M059J (cell line): ENCODE results near the gene MYO18B. TPM values are rescaled to one million over a fixed set of nuclear protein-coding genes. Genes with fewer than 3 reads are reported as not detected.

Experiments
- DNase-seq: peaks from one replicate; pipeline ENCODE4 v3.0.0-alpha.2; 2012; ENCODE audit warnings: low read depth
- total RNA-seq: library from RNA; depleted of rRNA; stranded (reverse); fragments of >200 nt; shearing (Covaris generic); gene quantifications from 2 replicates; pipeline ENCODE4 v1.2.3, GENCODE V29; 2014

MYO18B gene
- total RNA-seq, 1 experiment from 2014 or later, result not detected

DNA sequence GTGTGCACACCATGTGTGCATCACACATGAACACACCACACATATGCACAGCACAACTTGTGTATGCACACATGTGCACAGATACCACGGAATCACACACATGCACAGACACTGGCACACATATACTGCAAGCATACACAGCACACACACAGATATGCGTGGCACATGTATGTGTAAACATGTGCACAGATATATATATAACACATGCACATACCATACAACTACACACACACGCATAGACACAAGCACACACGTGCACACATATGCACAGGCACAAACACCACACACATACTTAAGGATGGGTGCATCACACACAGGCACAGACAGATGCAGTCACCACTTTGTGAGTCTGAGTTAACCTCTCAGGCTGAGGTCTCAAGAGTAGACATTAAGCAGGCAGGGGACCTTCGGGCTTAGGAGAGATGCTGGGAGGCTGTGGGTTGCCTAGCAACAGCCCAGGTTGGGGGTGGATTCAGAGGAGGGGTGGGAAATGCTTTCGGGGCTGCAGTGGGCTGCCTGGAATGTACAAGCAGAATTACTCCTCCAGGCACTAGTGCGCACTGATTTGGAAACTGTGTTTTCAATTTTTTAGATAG lies 82.9 kb downstream of the MYO18B start:
- no peak for DNase-seq

DNA sequence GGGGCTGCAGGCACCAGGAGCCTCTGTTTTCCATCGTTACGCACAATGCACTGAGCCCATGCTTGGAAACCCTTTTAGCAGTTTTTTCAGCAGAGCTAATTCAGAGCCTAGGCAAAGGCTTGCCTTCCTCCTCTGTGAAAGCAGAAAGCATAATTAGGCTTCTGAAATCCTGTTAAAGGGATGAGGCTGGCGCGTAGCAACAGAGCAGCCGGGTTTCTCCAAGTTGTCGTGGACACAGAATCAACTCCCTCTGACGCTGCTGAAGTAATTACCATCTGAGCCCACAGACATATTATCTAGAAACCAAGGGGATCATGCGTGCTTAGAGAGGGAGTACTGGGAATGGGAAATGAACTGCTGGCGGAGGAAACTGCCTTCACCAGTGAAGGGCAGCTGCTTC lies 85.4 kb downstream of the MYO18B start:
- DNase-seq, result no peak

DNA sequence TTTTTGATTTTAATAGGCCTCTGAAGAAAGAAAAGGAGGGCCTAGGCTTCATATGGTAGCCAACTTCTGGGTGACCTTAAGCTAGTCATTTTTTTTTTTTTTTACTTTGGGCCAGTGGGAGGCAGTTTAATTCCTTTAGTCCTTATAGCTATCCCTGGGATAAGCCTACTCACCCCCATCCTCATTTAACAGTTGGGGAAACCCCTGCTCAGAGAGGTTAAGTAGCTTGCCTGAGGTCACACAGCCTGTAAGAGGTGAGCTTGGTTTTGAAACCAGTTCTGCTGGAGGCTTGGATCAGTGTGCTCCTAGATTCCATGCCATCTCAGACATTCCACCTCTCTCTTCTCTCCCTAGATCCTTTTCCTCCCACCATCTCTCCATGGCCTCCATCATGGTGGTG lies 86.4 kb downstream of the MYO18B start:
- DNase-seq, result no peak

DNA sequence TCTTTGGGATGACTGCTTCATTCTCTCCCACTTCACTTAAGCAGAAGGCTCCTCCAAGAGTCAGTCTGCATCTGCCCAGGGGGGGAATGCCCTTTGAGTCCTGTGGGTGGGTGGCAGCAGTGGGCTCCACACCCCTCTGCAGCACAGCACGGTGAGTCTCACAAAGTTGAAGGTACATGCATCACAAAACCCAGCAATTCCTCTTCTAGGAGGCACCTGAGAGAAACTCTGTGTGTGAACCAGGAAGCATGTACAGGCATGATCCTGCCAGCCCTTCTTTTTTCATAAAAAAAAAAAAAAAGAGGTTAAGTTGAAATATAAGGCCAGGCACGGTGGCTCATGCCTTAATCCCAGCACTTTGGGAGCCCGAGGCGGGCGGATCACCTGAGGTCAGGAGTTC lies 87.2 kb downstream of the MYO18B start:
- DNase-seq, result no peak

DNA sequence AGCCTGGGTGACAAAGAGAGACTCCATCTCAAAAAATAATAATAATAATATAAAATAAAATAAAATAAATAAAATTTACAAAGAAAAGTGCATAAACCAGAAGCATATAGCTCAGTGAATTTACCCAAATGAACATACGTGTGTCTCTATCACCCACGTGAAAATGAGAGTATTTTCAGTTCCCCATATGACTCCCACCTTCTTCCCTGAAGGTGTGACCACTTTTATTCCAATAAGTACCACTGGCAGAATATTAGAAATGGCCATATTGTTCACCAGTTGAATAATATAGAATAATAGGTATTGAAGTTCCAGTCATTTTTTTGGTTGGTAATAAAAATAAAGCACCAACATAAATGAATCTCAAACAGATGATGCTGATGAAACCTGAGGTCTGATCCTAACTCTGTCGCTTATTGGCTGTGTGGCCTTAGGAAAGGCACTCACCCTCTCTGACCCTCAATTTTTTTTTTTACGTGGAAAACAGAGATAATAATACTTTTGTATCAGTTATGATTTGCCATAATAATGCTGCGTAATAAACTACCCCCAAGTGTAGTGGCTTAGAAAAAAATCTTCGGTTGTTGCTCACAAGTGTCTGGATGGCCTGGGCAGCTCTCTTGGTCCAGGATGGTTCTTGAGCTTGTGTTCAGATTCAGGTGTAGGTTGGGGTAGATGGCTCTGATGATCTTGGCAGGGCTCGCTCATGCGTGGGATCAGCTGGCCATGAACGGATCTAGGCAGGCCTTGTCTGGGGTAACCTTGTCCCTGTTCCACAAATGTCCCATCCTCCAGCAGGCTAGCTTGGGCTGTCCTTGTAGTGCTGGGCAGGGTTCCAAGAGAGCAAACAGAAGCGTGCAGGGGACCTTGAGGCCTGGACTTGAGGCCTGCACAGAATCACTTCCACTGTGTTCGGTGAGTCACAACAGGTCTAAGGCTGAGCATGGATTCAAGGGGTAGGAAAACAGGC lies 88.1 kb downstream of the MYO18B start:
- DNase-seq, result no peak

DNA sequence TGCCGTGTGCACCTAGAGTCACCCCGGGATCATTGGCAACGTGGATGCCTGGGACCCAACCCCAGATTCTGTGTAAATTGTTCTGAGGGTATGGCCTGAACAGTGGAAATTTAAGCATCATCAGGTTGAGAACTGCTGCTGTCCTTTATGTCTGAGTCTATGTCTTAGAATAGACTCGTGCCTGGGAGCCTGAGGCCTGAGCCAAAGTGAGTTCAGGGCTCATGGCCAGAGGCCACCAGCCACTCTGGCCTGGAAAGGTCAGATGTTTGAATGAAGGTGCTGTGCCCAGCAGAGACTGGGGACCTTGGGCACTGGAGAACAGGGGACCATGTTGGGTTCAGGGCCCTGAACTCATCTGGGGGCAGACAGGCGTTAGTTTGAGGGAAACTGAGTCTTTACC lies 91.1 kb downstream of the MYO18B start:
- DNase-seq, result no peak

DNA sequence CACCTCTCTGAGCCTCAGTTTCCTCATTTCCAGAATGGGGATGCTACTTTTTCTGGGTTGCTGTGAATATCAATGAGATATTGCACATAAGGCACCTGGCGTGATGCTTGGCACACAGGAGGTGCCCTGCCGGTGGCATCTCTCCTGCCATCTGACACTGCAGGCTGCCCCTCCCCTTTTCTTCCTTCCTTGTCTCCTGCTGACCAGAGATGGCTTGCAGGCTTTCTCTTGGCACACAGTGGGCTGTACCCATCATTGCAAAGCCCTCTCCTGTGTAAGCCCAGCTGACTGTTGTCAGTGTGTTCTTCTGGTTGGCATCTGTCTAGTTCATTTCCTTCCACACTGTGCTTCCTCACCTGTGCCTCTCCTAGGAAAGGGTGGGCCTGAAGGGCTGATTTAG lies 91.7 kb downstream of the MYO18B start:
- no peak for DNase-seq

DNA sequence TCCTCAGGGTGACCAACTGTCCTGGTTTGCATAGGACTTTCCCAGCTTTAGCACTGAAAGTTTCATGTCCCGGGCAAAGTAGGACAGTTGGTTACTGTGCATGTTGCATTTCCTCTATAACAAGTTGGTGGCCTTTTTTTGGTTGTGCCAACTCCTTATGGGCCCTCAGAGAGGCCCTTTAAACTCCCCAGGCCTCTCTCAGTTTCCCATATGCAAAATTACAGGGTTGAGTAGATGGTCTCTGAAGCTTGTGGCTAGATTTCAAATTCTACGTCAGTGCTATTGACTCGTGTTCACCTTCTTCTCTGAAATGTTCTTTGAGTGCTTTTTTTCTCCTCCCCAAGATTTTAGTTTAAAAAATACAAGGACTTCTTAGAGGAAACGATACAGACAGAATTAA lies 92.5 kb downstream of the MYO18B start:
- no peak for DNase-seq

DNA sequence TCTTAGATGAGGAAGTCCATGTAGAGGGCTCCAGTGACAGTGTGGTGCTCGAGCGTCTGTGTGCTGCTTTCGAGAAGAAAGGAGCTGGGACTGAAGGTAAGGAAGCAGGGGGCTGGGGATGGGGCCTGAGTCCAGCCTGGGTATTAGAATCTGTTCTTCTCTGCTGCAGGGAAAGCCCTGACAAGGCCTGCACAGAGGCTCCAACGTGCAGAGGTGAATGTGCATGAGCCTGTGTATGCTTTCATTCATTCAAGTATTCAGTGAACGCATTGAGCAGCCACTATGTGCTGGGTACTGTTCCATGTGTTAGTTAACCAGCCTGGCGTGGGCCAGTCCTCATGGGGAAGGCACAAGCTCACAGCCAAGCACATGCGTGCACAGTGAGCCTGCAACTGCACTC lies 93.4 kb downstream of the MYO18B start:
- no peak for DNase-seq

DNA sequence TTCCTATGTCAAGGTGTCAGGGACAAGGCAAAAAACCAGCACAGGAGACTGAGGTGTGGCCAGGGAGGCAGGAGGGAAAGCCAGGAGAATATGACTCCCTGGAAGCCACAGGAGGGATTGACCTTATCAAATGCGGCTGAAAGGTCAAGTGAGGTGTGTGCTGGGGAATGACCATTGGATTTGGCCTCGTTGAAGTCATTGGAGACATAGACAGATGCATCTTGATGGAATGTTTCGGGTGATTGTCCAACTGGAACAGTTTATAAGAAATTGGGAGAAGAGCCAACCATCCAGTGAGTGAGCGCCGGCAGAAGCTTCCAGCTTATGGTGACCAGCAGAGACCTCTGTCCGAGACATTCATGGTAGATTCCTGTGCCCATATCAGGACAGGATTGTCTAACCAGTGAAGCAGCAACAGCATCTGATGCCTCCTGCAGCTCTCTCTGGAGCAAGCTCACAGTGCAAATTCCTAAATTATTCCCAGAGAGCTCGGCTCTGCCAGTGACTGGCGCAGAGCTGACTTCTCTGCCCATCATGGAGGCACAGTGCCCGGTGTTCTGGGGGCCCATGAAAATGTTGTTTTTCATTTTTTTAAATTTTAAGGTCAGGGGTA lies 95.4 kb downstream of the MYO18B start:
- DNase-seq, result no peak

DNA sequence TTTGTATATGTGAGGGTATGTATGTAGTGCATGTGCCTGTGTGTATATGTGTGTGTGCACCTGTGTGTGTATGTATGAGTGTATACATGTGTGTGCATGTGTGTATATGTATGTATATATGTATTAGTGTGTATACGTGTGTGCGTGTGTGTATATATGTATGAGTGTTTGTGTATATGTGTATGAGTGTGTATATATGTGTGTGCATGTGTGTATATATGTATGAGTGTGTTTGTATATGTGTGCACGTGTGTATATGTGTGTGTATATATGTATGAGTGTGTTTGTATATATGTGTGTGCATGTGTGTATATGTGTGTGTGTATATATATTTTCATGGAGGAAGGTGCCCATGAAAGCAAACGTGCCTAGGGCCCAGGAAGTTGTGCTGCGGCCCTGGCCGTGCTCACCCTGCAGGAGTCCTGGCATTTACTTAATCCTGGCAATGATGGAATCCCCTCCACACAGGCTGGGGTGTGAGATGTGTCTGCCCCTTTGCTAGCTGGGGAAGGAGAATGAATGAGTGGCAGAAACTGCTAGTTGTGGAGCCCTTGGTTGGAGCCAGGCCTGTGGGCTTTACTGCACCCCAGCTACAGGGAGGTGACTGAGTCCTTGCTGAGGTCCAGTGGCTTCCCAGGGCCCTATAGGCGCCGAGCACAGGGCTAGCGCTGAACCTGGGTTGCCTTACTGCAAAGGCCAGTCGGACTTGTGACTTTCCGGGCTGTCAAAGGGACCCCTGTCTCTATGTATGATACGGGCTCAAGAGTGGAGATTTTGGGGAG lies 97.2 kb downstream of the MYO18B start:
- no peak for DNase-seq

DNA sequence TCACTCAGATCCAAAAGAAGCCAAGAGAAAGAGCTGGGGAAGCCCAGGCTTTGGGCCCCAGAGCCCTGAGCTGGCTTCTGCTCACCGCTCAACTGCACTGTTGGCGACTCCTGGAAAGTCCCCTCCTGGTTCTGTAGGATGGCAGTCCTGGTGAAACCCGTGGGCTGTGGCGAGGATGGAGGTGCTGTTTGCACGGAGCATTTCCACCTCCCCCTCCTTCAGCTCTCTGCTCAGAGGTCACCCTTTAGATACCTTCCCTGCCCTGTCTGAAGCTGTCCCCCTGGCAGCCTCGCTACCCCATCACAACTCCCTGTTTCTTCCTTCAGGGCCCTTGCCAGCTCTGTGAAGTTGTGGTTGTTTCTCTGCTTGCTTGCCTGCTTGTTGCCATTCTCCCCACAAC lies 97.8 kb downstream of the MYO18B start:
- no peak for DNase-seq

DNA sequence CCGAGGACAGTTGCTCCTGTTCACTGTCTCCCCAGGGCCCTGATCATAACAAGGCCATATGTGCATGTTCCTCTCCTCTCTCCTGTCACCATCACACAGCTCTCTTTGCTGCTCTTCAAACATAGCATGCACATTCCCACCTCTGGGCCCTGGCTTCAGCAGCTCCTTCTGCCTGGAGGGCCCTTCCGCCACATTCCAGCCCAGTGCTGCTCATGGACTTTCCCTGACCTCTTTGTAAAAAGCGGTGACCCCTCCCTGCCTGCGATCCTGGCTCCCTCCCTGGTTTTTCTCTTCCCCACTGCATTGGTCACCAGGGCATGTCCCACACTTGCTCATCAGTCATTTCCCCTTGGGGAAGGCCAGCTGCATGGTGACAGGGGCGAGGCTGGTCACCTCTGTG lies 98.2 kb downstream of the MYO18B start:
- peak; percentile 29 for DNase-seq

DNA sequence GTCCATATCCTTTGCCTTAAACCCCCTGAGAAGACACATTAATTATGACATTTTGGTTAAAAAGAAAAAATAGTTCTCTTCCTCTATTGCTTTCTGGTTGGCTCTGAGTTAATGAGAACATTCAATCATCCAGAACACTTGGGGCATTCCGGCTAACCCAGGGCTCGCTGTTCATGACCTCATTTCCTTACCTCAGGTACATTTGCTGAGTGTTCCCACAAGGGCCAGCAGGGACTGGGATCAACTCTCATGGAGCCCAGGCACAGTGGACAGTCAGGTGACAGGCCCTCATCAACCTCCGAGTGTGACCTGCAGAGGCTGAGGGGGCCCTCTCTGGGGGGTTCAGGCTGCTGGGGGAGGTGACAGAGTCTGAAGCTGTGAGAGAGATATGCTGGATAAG lies 98.9 kb downstream of the MYO18B start:
- no peak for DNase-seq

DNA sequence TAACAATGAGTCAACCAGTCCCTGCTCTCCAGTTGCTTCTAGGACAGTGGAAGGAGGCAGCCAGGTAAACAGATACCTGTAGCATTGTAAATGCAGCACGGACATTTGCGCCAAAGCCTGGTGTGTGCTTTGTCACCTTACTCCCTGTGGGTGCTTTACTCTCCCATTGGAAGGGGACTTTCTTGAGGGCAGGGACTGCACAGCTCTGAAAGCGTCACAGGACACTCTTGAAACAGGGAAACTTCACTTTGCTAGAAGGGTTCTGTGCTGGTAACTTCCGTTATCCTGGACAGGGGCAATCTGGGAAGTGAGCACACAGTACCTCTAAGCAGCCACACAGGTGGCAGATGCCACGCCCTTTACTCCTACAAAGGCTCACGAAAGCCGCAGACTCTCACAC lies 99.8 kb downstream of the MYO18B start:
- DNase-seq, result no peak

DNA sequence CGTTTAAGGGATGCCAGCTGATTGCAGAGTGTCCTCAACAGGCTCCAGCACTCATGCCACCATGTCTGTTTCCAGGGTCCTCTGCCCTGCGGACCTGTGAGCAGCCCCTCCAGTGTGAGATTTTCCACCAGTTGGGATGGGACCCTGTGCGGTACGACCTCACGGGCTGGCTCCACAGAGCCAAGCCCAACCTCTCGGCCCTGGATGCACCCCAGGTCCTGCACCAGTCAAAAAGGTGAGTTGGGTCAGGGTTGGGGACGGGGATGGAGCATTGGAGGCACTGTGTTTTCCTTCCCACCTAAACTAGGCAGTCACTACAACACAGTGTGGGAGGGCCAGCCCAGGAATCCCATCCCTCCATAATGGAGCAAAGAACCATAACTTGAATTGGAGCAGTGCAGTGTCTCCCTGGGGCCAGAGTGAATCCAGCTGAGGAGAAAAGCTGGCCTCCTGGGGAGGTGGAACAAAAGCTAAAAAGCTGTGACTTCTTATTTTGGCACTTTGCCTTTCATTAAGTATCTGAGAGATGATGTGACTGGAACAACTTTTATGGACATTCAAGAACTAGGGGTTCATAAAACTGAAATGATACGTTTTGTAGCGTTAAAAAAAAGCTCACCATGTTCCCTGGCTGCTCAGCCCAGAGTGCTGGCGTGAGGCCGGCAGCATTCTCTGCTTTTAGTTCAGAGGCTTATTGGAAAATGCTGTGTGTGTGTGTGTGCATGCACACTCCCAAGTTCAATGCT lies 101.8 kb downstream of the MYO18B start:
- DNase-seq, result no peak

DNA sequence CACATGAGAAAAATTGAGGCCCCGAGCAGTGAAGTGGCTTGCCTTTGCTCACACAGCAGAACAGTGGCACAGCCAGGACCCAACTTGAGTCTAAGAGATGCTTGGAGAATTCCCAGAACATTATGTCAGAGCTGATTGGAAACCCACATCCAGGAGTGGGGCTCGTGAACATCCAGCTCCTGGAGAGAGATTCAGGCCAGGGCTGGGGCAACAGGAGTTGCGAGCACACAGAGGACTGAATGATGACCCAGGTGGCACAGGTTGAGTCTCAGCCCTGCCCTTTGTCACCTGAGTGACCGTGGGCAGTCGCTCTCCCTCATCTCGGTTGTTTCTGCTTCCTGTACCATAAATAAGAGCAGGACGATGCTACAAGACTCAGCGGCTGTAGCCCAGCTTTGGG lies 102.6 kb downstream of the MYO18B start:
- no peak for DNase-seq

DNA sequence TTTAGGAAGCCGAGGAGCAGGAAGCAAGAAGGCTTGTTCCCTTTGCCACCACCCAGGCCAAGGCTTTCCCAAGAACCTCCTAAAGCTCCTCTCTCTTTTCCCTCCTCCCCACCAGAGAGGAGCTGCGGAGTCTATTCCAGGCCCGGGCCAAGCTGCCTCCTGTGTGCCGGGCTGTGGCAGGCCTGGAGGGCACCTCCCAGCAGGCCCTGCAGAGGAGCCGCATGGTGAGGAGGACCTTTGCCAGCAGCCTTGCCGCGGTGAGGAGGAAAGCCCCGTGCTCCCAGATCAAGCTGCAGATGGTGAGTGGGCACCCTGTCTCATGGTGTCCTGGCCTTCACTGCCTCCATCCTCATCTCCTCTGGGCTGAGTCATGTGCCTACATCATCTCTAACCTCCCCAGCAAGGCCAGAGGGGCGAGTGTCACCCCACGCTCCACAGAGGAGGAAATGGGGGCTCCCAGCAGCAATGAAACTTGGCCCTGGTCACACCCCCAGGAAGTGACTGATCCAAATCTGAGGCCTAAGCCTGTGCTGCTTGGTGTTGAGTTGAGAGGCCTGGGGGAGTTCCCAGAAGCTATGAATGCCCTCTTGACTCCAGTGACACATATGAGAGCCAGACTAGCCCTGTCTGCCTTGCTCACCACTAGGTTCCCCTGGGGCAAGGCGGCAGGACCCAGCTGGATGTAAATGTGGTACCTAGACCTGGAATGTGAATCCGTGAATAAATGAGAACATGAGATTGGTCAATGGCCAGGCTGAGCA lies 104.2 kb downstream of the MYO18B start:
- peak; percentile 73 for DNase-seq

DNA sequence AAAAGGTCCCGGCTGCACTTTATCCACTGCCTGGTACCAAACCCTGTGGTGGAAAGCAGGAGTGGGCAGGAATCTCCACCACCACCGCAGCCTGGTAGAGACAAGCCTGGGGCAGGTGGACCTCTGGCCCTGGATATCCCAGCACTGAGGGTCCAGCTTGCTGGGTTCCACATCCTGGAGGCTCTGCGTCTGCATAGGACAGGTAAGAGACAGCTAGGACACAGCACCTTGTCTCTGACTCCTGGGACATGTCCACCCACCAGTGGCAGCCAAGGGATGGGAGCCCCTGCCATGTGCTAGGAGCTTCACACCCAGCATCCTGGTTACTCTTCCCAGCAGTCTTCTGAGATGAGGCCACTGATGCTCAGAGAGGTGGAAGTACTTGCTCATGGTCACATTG lies 105.5 kb downstream of the MYO18B start:
- DNase-seq, result no peak

DNA sequence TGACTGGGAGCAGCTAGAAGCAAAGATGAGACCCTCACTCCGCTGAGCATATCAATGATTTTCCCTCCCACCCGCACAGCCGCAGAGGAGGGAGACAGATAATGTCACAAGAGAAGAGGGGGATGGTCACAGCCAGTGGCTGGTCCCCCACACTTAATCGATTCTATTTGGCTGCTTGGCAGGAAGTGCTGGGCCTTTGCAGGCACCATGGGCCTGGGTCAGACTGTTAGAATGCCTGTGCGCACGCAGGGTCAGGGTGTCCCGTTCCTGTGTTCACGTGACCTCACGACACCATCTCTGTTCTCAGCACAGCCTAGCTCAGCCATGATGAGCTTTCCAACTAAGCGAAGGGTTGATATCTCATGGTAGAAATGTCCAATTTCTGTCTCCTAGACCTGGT lies 107.0 kb downstream of the MYO18B start:
- DNase-seq, result no peak

DNA sequence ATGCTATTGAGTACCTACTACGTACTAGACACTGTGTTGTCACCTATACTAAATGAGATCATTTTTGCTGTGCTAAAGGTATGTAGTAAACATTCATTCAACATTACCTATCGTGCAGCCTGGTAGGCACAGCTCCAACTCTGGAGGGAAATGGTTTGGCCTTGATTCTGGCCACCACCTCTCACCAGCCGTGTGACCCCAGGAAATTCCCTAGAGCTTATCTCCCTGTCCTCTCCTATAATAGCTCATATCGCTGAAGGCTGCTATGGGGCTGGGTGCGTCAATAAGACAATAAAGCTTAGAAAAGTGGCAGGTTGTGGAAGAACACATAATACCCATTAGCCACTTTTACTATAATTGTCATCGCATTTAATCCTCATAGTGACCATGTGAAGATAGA lies 107.5 kb downstream of the MYO18B start:
- DNase-seq, result no peak
